ENCODE results near the gene KNSTRN.

KNSTRN gene

DNA sequence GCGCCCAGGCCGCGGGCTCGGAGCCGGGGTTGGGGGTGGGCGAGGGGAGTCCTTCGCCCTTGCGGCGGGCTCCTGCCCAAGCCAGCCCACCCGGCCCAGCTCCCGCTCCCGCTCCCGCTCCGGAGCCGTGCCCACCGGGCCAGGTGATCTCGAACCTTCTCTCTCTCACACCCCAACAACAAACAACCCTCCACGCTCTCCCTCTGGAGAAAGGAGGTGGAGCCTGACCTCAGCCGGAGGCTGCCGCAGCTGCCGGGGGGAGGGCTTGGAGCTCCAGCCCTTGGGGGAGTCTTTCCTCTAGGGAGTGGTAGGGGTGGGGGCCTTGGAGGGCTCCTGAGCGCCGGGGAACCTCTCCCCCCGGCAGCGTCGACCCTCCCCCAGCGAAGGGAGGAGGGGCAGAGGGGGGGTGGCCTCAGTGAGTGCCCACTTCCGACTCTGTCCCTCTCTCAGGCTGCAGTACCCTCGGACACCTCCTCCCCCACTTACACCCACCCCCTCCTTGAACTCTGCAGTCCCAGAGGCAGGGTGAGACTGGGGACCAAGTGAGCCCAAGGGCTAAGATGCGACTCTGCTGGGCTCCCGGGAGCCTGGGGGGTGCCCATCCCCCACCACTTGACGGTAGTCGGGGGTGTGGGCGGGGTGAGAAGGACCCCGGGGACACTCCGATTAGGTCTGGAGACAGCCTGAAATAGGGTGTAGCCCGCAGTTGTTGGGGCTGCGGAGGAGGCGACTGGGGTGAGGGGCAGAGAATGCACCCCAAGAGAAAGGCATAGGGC is 53.8 kb downstream of the KNSTRN start:
- H3K4me1 ChIP-seq (ENCODE audit: insufficient read depth, low read length) = peaks cover 19% of the 10 kb centered on the region
- peaks cover 22% of the 10 kb centered on the region for H3K27me3 ChIP-seq (ENCODE audit: insufficient read depth, low read length, poor library complexity)
- no peaks in the 10 kb centered on the region for H3K9me3 ChIP-seq (ENCODE audit: insufficient read depth, low read length, severe bottlenecking)
- H4K20me1 ChIP-seq (ENCODE audit: insufficient read depth, low read length) = no peaks in the 10 kb centered on the region
- H3K27ac ChIP-seq (ENCODE audit: low read length) = no peak overlapping the region
- no peaks in the 10 kb centered on the region for H3K36me3 ChIP-seq (ENCODE audit: insufficient read depth, low read length)
- peak overlapping the region; percentile 45 for H3K4me2 ChIP-seq (ENCODE audit: insufficient read depth, low read length)
- peaks cover 2% of the 10 kb centered on the region for H3K79me2 ChIP-seq (ENCODE audit: insufficient read depth, low read length)
- peak overlapping the region; percentile 21; the same call in 1 of the 2 replicates for H3K9ac ChIP-seq (ENCODE audit: low read depth, low read length)
- H2AFZ ChIP-seq (ENCODE audit: low read depth, low read length) = no peak overlapping the region
- H3K4me3 ChIP-seq (ENCODE audit: low read depth in 1 of 2, low read length in 2 of 2) = no peak overlapping the region
- ATAC-seq (ENCODE audit: insufficient read depth, low read depth) (no peak), DNase-seq (peak; percentile 34)
- no peak for TF ChIP-seq EZH2 (IDR thresholded peaks at IDR 0.05; ENCODE audit: borderline replicate concordance, low read depth, low read length, severe bottlenecking)
- TF ChIP-seq, protein P1, sequence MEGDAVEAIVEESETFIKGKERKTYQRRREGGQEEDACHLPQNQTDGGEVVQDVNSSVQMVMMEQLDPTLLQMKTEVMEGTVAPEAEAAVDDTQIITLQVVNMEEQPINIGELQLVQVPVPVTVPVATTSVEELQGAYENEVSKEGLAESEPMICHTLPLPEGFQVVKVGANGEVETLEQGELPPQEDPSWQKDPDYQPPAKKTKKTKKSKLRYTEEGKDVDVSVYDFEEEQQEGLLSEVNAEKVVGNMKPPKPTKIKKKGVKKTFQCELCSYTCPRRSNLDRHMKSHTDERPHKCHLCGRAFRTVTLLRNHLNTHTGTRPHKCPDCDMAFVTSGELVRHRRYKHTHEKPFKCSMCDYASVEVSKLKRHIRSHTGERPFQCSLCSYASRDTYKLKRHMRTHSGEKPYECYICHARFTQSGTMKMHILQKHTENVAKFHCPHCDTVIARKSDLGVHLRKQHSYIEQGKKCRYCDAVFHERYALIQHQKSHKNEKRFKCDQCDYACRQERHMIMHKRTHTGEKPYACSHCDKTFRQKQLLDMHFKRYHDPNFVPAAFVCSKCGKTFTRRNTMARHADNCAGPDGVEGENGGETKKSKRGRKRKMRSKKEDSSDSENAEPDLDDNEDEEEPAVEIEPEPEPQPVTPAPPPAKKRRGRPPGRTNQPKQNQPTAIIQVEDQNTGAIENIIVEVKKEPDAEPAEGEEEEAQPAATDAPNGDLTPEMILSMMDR (IDR thresholded peaks at IDR 0.05; ENCODE audit: borderline replicate concordance, extremely low read depth, low read length, poor library complexity, severe bottlenecking) = no peak

DNA sequence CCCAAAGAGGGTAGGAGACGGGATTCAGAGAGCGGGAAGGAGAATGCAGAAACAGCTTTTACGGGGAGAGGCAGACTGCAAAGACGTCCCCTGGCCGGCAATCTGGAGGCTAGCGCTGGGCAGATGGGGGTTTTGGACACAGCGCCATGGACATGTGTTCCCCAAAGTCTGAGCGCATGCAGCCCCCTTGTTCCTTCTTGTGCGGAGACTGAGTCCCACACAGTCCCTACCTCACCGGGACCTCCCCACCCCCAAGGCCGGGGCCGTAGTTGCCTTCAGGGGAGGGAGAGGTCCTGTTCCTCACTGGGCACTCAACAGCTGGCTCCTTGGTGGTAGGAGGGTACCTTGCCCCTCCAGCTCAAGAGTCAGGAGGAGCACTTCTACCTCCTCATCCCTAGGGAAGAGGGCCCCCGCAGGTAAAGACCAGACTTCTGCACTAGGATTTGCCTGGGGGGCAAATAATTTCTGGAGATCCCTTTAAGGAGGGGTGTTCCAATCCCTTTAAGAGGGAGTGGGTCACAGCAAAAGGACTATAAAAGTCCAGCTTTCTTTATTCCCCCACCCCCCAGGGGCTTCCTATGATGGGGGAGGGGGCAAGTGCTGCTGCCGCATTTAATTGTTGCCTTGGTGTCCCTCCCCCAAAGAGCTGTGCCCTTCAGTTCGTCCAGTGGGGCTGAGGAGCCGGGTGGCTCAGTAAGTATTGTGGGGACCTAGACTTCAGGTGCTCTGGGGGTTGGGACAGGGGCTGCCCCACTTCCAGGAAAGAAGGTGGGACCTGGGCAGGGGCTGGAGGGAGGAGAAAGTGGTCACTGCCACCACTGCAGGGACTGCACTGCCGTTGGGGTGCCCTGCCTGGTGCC is 54.6 kb downstream of the KNSTRN start:
- Histone ChIP-seq H3K9me3 (ENCODE audit: insufficient read depth, low read length, severe bottlenecking) (no peaks in the 10 kb centered on the region), H3K79me2 (ENCODE audit: insufficient read depth, low read length) (peaks cover 10% of the 10 kb centered on the region), H3K9ac (ENCODE audit: low read depth, low read length) (no peak overlapping the region), H3K4me3 (ENCODE audit: low read depth in 1 of 2, low read length in 2 of 2) (no peak overlapping the region), H4K20me1 (ENCODE audit: insufficient read depth, low read length) (peaks cover 5% of the 10 kb centered on the region), H3K36me3 (ENCODE audit: insufficient read depth, low read length) (no peaks in the 10 kb centered on the region), H3K27me3 (ENCODE audit: insufficient read depth, low read length, poor library complexity) (peaks cover 22% of the 10 kb centered on the region), H3K4me1 (ENCODE audit: insufficient read depth, low read length) (peaks cover 23% of the 10 kb centered on the region), H2AFZ (ENCODE audit: low read depth, low read length) (no peak overlapping the region), H3K27ac (ENCODE audit: low read length) (no peak overlapping the region), H3K4me2 (ENCODE audit: insufficient read depth, low read length) (no peak overlapping the region)
- TF ChIP-seq EZH2 (IDR thresholded peaks at IDR 0.05; ENCODE audit: borderline replicate concordance, low read depth, low read length, severe bottlenecking) = no peak
- TF ChIP-seq, protein P1 (IDR thresholded peaks at IDR 0.05; ENCODE audit: borderline replicate concordance, extremely low read depth, low read length, poor library complexity, severe bottlenecking) = no peak
- DNase-seq = no peak
- no peak for ATAC-seq (ENCODE audit: insufficient read depth, low read depth)

DNA sequence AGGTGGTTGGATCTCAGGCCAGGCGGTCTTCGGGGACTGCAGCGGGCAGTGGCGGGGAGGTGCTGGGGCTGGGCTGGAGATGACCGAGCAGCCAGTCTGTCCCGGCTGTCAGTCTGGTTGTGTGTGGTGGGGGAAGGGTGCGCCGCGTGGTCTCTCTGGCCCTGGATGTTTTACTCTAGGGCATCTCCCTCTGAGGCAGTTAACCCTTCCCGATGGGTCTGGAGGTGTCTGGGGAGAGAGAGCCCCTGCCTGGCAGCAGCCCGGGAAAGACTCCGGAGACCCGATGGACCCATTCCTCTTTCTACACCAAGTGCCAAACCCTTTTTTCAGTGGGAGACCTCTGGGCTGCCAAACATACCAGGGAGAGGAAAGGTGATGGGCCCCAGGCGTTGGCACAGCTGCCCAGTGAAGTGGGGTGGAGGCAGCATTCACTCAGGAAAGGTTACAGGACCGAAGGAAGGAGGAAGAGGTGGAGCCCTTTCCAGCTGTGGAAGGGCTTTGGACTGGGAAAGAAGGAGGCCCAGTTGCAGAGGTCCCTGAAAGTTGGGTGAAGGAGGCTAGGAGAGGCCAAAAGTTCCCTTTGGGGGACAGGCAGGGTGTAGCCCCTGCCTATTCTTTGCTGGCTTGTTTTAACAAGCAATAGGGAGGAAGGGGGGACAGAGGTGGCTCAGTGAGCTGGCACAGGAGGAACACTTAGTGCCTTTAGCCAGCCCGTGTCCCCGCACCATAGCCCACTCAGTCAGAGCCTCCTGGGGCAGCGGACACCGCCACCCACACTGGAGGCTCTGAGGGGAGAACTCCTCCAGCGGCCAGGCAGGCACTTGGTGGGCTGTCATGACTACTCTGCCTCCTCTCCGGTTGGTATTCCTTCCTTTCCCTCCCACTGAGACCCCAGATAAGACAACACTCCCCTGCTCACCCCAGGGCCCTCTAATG is 55.5 kb downstream of the KNSTRN start:
- Histone ChIP-seq H3K27me3 (ENCODE audit: insufficient read depth, low read length, poor library complexity) (peaks cover 22% of the 10 kb centered on the region), H3K79me2 (ENCODE audit: insufficient read depth, low read length) (peaks cover 19% of the 10 kb centered on the region), H3K9me3 (ENCODE audit: insufficient read depth, low read length, severe bottlenecking) (no peaks in the 10 kb centered on the region), H3K9ac (ENCODE audit: low read depth, low read length) (no peak overlapping the region), H3K4me2 (ENCODE audit: insufficient read depth, low read length) (no peak overlapping the region), H3K4me3 (ENCODE audit: low read depth in 1 of 2, low read length in 2 of 2) (no peak overlapping the region), H3K4me1 (ENCODE audit: insufficient read depth, low read length) (peaks cover 32% of the 10 kb centered on the region), H3K27ac (ENCODE audit: low read length) (no peak overlapping the region), H4K20me1 (ENCODE audit: insufficient read depth, low read length) (peaks cover 14% of the 10 kb centered on the region), H3K36me3 (ENCODE audit: insufficient read depth, low read length) (no peaks in the 10 kb centered on the region), H2AFZ (ENCODE audit: low read depth, low read length) (no peak overlapping the region)
- TF ChIP-seq, protein P1 (IDR thresholded peaks at IDR 0.05; ENCODE audit: borderline replicate concordance, extremely low read depth, low read length, poor library complexity, severe bottlenecking) = no peak
- no peak for TF ChIP-seq EZH2 (IDR thresholded peaks at IDR 0.05; ENCODE audit: borderline replicate concordance, low read depth, low read length, severe bottlenecking)
- DNase-seq = no peak
- no peak for ATAC-seq (ENCODE audit: insufficient read depth, low read depth)

All from DND-41 (cell line).